Neural cell (in vitro differentiated cells): ENCODE data around the gene TMC2. TPM values are rescaled to one million over a fixed set of nuclear protein-coding genes. Genes with fewer than 3 reads are reported as not detected.

Experiments
- H2AFZ ChIP-seq: fragments of 200-600, 300-800 bp; sonication (generic), shearing (Covaris generic); 2 replicates; pipeline ENCODE4 v1.6.0; 2014; ENCODE audit warnings: low read depth, mild to moderate bottlenecking, antibody characterized with exemption, low read length, moderate library complexity
- H3F3A ChIP-seq: fragments of 200-600 bp; shearing (Covaris generic); 2 replicates; pipeline ENCODE4 v1.6.1; 2016; ENCODE audit warnings: mild to moderate bottlenecking, moderate library complexity, mixed read lengths, antibody characterized with exemption, low read length; ENCODE audit not compliant: insufficient read depth, poor library complexity, severe bottlenecking
- H3K27ac ChIP-seq: fragments of 200-600, 300-800 bp; sonication (generic), shearing (Covaris generic); 2 replicates; pipeline ENCODE4 v1.5.1; 2014; ENCODE audit warnings: mild to moderate bottlenecking, low read length, moderate library complexity
- H3K27me3 ChIP-seq: fragments of 300-800, 200-600 bp; sonication (generic), shearing (Covaris generic); 2 replicates; pipeline ENCODE4 v1.6.0; 2014; ENCODE audit warnings: mild to moderate bottlenecking, low read depth, low read length, moderate library complexity; ENCODE audit not compliant: insufficient read depth
- H3K36me3 ChIP-seq: fragments of 300-800, 200-600 bp; sonication (generic), shearing (Covaris generic); 2 replicates; pipeline ENCODE4 v1.5.1; 2014; ENCODE audit warnings: mild to moderate bottlenecking, antibody characterized with exemption, low read length, moderate library complexity; ENCODE audit not compliant: insufficient read depth
- H3K4me2 ChIP-seq: fragments of 300-800, 200-600 bp; sonication (generic), shearing (Covaris generic); 2 replicates; pipeline ENCODE4 v1.6.0; 2014; ENCODE audit warnings: mild to moderate bottlenecking, low read length
- H3K4me3 ChIP-seq: fragments of 300-800, 200-600 bp; sonication (generic), shearing (Covaris generic); 2 replicates; pipeline ENCODE4 v1.5.1; 2014; ENCODE audit warnings: mild to moderate bottlenecking, low read length, moderate library complexity
- H3K79me2 ChIP-seq: fragments of 200-600 bp; shearing (Covaris generic); replicated peaks from 2 replicates; pipeline ENCODE4 v1.6.0; 2014; ENCODE audit warnings: mild to moderate bottlenecking, low read length, moderate library complexity; ENCODE audit not compliant: insufficient read depth
- H3K9ac ChIP-seq: fragments of 300-800, 200-600 bp; sonication (generic), shearing (Covaris generic); 2 replicates; pipeline ENCODE4 v1.6.1; 2016; ENCODE audit warnings: mild to moderate bottlenecking, low read length, mixed read lengths
- H3K9me2 ChIP-seq: fragments of 200-600 bp; shearing (Covaris generic); 2 replicates; pipeline ENCODE4 v1.6.1; 2016; ENCODE audit warnings: mild to moderate bottlenecking, low read length, mixed read lengths; ENCODE audit not compliant: insufficient read depth
- H3K9me3 ChIP-seq: fragments of 200-600, 300-800 bp; sonication (generic), shearing (Covaris generic); 2 replicates; pipeline ENCODE4 v1.6.1; 2016; ENCODE audit warnings: mild to moderate bottlenecking, mixed run types, low read length, moderate library complexity, mixed read lengths
- H4K20me1 ChIP-seq: fragments of 200-600 bp; shearing (Covaris generic); 2 replicates; pipeline ENCODE4 v1.6.1; 2016; ENCODE audit warnings: mild to moderate bottlenecking, mixed run types; ENCODE audit not compliant: insufficient read depth
- CTCF ChIP-seq: fragments of 450-650 bp; IDR thresholded peaks from 2 replicates; pipeline ENCODE4 v1.5.1; 2014; ENCODE audit warnings: antibody characterized with exemption, mild to moderate bottlenecking, moderate library complexity; ENCODE audit not compliant: poor library complexity, severe bottlenecking
- EP300 ChIP-seq: fragments of 450-650 bp; conservative IDR thresholded peaks from 2 replicates; pipeline ENCODE4 v1.6.1; 2014; ENCODE audit warnings: antibody characterized with exemption, mild to moderate bottlenecking, moderate library complexity; ENCODE audit not compliant: poor library complexity, severe bottlenecking
- EZH2 ChIP-seq: fragments of 200-600, 300-800 bp; shearing (Covaris generic), sonication (generic); IDR thresholded peaks from 2 replicates; pipeline ENCODE4 v1.6.1; 2014; ENCODE audit warnings: antibody characterized with exemption, low read length, borderline replicate concordance, mild to moderate bottlenecking; ENCODE audit not compliant: insufficient read depth, poor library complexity, severe bottlenecking
- MXI1 ChIP-seq: fragments of 450-650 bp; conservative IDR thresholded peaks from 2 replicates; pipeline ENCODE4 v1.6.1; 2014; ENCODE audit warnings: antibody characterized with exemption, mild to moderate bottlenecking; ENCODE audit not compliant: poor library complexity, severe bottlenecking
- POLR2AphosphoS5 ChIP-seq: IDR thresholded peaks from 2 replicates; pipeline ENCODE4 v1.6.1; 2012
- RAD21 ChIP-seq: fragments of 450-650 bp; conservative IDR thresholded peaks from 2 replicates; pipeline ENCODE4 v1.6.1; 2014; ENCODE audit warnings: antibody characterized with exemption, mild to moderate bottlenecking, moderate library complexity
- REST ChIP-seq: IDR thresholded peaks from 2 replicates; pipeline ENCODE4 v1.6.1; 2012; ENCODE audit warnings: borderline replicate concordance
- SMC3 ChIP-seq: fragments of 450-650 bp; conservative IDR thresholded peaks from 2 replicates; pipeline ENCODE4 v1.6.1; 2014; ENCODE audit warnings: antibody characterized with exemption, mild to moderate bottlenecking, moderate library complexity; ENCODE audit not compliant: poor library complexity
- TAF1 ChIP-seq: IDR thresholded peaks from 2 replicates; pipeline ENCODE4 v1.6.1; 2012; ENCODE audit warnings: low read depth
- polyA plus RNA-seq: library from polyadenylated mRNA; depleted of rRNA; stranded (reverse); fragments of >200 nt; gene quantifications from 2 replicates; pipeline ENCODE4 v1.2.3, GENCODE V29; 2014

TMC2 gene
- polyA plus RNA-seq, 1 donor from 2014 or later: 0.11 TPM

- H2AFZ ChIP-seq: no peak overlapping the region
- peaks cover 6% of the 10 kb centered on the region for H3K36me3 ChIP-seq
- H3K79me2 ChIP-seq: peaks cover 18% of the 10 kb centered on the region
- no peaks in the 10 kb centered on the region for H3F3A ChIP-seq
- H3K27ac ChIP-seq: no peak overlapping the region
- no peaks in the 10 kb centered on the region for H3K27me3 ChIP-seq
- H3K4me3 ChIP-seq: no peak overlapping the region
- no peaks in the 10 kb centered on the region for H3K9me3 ChIP-seq
- H4K20me1 ChIP-seq: peaks cover 5% of the 10 kb centered on the region
- H3K9ac ChIP-seq: no peak overlapping the region
- no peak for TF ChIP-seq REST
- TF ChIP-seq RAD21: no peak
- TF ChIP-seq CTCF: no peak
- no peak for TF ChIP-seq POLR2AphosphoS5
- no peak for TF ChIP-seq EZH2
- no peak for TF ChIP-seq EP300
- TF ChIP-seq MXI1: no peak
- TF ChIP-seq TAF1: no peak
- TF ChIP-seq SMC3: no peak
- no peaks in the 10 kb centered on the region for H3K9me2 ChIP-seq
- H3K4me2 ChIP-seq: no peak overlapping the region
These were observed 121.3 kb downstream of the TMC2 start for GRCh38 chr20:2657674-2658073.

GRCh38 chr20:2658414-2659354 is 122.3 kb downstream of the TMC2 start:
- Histone ChIP-seq H3F3A (no peaks in the 10 kb centered on the region), H3K36me3 (peaks cover 6% of the 10 kb centered on the region), H4K20me1 (peaks cover 5% of the 10 kb centered on the region), H3K9me3 (no peaks in the 10 kb centered on the region), H3K79me2 (peaks cover 15% of the 10 kb centered on the region), H3K4me3 (no peak overlapping the region), H2AFZ (no peak overlapping the region), H3K4me2 (no peak overlapping the region), H3K27ac (no peak overlapping the region), H3K9ac (no peak overlapping the region), H3K9me2 (no peaks in the 10 kb centered on the region), H3K27me3 (no peaks in the 10 kb centered on the region)
- peak; percentile 10 for TF ChIP-seq POLR2AphosphoS5
- no peak for TF ChIP-seq REST
